HepG2 (cell line): ENCODE results near the gene CD200.

Experiments
- HNRNPK ChIP-seq: fragments of 200-400 bp; formaldehyde crosslinking; IDR thresholded peaks from 2 replicates; pipeline ENCODE4 v1.6.1; 2018; ENCODE audit warnings: low read length, low read depth, moderate library complexity, mild to moderate bottlenecking; ENCODE audit not compliant: poor library complexity, severe bottlenecking
- MXI1 ChIP-seq: IDR thresholded peaks from 3 replicates; pipeline ENCODE4 v1.6.1; 2012; ENCODE audit warnings: low read depth, low read length, inconsistent platforms, borderline replicate concordance
- POLR2A ChIP-seq, 2 experiments: IDR thresholded peaks; 2 replicates each; pipeline ENCODE4 v1.6.1; 2011; ENCODE audit warnings: low read depth in 2 of 2, low read length in 2 of 2, mild to moderate bottlenecking in 1 of 2, moderate library complexity in 1 of 2; ENCODE audit not compliant: insufficient read depth in 1 of 2
- RNF2 ChIP-seq: fragments of 450-650 bp; conservative IDR thresholded peaks from 2 replicates; pipeline ENCODE4 v1.6.1; 2016; ENCODE audit warnings: low read depth
- SMARCE1 ChIP-seq: fragments of 450-650 bp; IDR thresholded peaks from 2 replicates; pipeline ENCODE4 v1.6.1; 2017; ENCODE audit warnings: borderline replicate concordance
- SRF ChIP-seq: IDR thresholded peaks from 2 replicates; pipeline ENCODE4 v1.6.1; 2011; ENCODE audit warnings: mild to moderate bottlenecking, low read depth, low read length, moderate library complexity
- ZNF431 ChIP-seq: sonication (generic); formaldehyde crosslinking; IDR thresholded peaks from 2 replicates; pipeline ENCODE4 v1.9.0; 2022; ENCODE audit warnings: missing genetic modification reagents, low read depth, mild to moderate bottlenecking, borderline replicate concordance
- ZNF577 ChIP-seq: sonication (generic); formaldehyde crosslinking; IDR thresholded peaks from 2 replicates; pipeline ENCODE4 v1.4.0; 2020; ENCODE audit warnings: mild to moderate bottlenecking, low read depth, missing genetic modification reagents, borderline replicate concordance
- TF ChIP-seq, protein P1 (sequence below): IDR thresholded peaks from 2 replicates; pipeline ENCODE4 v1.6.1; 2016; ENCODE audit warnings: low read depth, borderline replicate concordance

DNA sequence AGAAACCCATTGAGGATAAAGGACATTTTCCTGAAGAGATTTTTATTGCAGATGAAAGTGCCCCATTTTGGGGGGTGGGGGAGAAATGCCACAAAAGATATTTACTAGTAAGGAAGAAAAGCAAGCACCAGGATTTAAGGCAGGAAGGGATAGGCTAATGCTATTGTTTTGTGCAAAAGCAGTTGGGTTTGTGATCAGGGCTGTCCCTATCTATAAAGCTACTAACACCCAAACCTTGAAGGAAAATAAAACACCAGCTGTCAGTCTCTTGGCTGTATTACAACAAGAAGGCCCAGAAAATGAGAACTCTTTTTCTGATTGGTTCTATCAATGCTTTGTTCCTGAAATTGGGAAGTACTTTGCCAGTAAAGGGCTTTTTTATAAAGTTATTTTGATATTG, 56.0 kb downstream of the CD200 start:
- TF ChIP-seq POLR2A (IDR thresholded peaks at IDR 0.05; ENCODE audit: insufficient read depth in 1 of 2, low read depth in 2 of 2, low read length in 2 of 2) (no peak), ZNF431 (CRISPR knock-in tag) (no peak), ZNF577 (CRISPR knock-in tag) (no peak), HNRNPK (no peak), MXI1 (no peak), SRF (no peak), SMARCE1 (no peak), RNF2 (no peak)
- TF ChIP-seq, protein P1, sequence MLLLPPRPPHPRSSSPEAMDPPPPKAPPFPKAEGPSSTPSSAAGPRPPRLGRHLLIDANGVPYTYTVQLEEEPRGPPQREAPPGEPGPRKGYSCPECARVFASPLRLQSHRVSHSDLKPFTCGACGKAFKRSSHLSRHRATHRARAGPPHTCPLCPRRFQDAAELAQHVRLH (CRISPR knock-in tag): no peak
